ENCODE results near the gene PCBD2. TPM values are rescaled to one million over a fixed set of nuclear protein-coding genes. Genes with fewer than 3 reads are reported as not detected.

PCBD2 gene
- total and polyA plus RNA-seq, 8 donors: 5.0 to 9.1 (median 7.3) TPM

- H3K9me3 ChIP-seq: no peaks in the 10 kb centered on the region
- no peak for TF ChIP-seq CTCF (IDR thresholded peaks at IDR 0.05)
- DNase-seq: no peak
- WGBS, 2 donors: 89 to 94% methylated on average over 3 of the region's 3 CpGs
- no peak overlapping the region for H3K27ac ChIP-seq
- H3K36me3 ChIP-seq: peaks cover 0 to 6% (median 0%) of the 10 kb centered on the region in 3 donors
- H3K4me3 ChIP-seq: no peak overlapping the region
- intact Hi-C loops (cut with DNase I): no loop called here
- no peaks in the 10 kb centered on the region for H3K27me3 ChIP-seq
- no peak for FAIRE-seq
- no peaks in the 10 kb centered on the region for H3K4me1 ChIP-seq
- no peak for ATAC-seq
Measured at GRCh38 chr5:134892282-134892681, 12.6 kb upstream of the PCBD2 start.

DNA sequence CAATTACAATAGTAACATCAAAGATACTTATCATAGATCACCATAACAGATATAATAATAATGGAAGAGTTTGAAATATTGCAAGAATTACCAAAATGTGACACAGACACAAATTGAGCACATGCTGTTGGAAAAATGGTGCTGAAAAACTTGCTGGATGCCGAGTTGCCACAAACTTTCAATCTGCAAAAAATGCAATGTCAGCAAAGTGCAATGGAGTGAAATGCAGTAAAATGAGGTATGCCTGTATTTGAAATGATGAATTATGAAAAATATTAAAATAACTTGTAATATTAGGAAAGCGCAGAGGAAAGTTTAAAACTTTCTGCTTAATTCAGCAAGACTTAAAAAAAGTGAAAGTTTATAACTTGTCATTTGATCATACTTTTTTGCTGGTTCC lies 12.0 kb upstream of the PCBD2 start:
- ATAC-seq: no peak
- no peaks in the 10 kb centered on the region for H3K27me3 ChIP-seq
- WGBS, 2 donors: 94 to 98% methylated on average over 2 of the region's 2 CpGs

DNA sequence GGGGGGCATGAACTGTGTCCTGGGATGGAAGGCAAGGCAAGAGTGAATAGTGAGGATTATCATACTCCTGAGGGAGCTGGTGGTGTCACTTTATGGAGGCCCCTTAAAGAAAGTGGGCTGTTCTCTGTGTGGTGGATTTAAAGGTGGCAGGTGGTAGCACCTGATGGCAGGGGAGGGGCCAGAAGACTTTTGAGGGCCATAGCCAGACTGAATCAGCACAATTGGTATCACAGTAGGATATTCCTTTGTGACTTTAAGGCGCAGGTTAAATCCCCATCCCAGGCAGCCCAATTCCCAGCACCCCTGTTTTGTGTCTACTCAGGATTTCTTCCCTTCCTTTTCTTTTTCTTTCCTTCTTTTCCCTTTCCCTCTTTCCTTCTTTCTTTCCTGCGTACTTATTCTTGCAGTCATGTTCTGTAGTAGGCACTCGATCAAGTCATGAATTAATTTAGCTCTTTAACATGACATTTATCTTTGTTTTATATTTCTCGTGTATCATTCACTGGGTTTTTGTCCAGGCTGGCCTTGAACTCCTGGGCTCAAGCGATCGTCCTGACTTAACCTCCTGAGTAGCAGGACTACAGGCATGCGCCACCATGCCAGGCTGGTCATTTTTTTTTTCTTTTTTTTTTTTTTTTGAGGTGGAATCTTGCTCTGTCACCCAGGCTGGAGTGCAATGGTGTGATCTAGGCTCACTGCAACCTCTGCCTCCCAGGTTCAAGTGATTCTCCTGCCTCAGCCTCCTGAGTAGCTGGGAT lies 11.0 kb upstream of the PCBD2 start:
- ATAC-seq (no peak), FAIRE-seq (no peak), DNase-seq (no peak)
- 80 to 89% methylated on average over 7 of the region's 7 CpGs for WGBS, 2 donors
- TF ChIP-seq CTCF (IDR thresholded peaks at IDR 0.05): no peak
- no peak overlapping the region for H3K27ac ChIP-seq
- no peak overlapping the region for H3K4me3 ChIP-seq
- H3K9me3 ChIP-seq: no peaks in the 10 kb centered on the region
- no peaks in the 10 kb centered on the region for H3K27me3 ChIP-seq
- H3K4me1 ChIP-seq: no peaks in the 10 kb centered on the region
- peaks cover 0 to 13% (median 0%) of the 10 kb centered on the region in 3 donors for H3K36me3 ChIP-seq
- intact Hi-C loops (cut with DNase I): no loop called here

More for the DNA sequence above, 12.0 kb upstream of the PCBD2 start:
- Histone ChIP-seq H3K4me3 (no peak overlapping the region), H3K9me3 (no peaks in the 10 kb centered on the region), H3K27ac (no peak overlapping the region), H3K4me1 (no peaks in the 10 kb centered on the region), H3K36me3 (peaks cover 0 to 12% (median 0%) of the 10 kb centered on the region in 3 donors)
- DNase-seq (no peak), FAIRE-seq (no peak)
- intact Hi-C loops (cut with DNase I): no loop called here
- TF ChIP-seq CTCF (IDR thresholded peaks at IDR 0.05): no peak

DNA sequence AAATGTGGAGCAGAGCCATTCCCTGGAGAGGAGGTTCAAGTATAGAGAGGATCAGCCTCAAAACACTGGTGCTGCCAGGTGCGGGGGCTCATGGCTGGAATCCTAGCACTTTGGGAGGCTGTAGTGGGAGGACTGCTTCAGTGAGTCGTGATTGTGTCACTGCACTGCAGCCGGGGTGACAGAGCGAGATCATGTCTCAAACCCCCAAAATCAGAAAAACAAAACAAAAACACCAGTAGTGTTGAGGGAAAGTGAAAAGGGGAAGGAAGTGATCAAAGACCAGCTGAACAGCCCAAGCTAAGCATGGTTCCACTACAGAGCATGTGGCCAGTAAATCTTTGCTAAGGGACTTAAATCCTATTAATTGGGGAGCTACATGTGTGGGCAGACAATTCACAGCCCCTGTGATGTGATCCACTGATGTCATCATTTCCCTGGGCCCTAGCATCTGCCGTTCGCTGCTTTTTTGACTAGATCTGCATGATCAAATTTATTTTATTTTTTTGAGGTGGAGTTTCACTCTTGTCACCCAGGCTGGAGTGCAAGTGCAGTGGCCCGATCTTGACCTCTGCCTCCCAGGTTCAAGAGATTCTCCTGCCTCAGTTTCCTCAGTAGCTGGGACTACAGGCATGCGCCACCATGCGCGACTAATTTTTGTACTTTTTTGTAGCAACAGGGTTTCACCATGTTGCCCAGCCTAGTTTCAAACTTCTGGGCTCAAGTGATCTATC lies 2.7 kb upstream of the PCBD2 start:
- Histone ChIP-seq H3K4me1 (no peaks in the 10 kb centered on the region), H3K27ac (no peak overlapping the region), H3K27me3 (no peaks in the 10 kb centered on the region), H3K36me3 (peaks cover 0 to 17% (median 0%) of the 10 kb centered on the region in 3 donors), H3K9me3 (no peaks in the 10 kb centered on the region), H3K4me3 (no peak overlapping the region)
- WGBS, 2 donors: 88 to 91% methylated on average over 10 of the region's 10 CpGs
- ATAC-seq: no peak
- TF ChIP-seq CTCF (IDR thresholded peaks at IDR 0.05): no peak
- intact Hi-C loops (cut with DNase I): no loop called here
- DNase-seq: no peak
- no peak for FAIRE-seq

All from pancreas (tissue), 10 donors.